ENCODE measurements around the gene TRIO. TPM values are rescaled to one million over a fixed set of nuclear protein-coding genes. Genes with fewer than 3 reads are reported as not detected.
A peak's percentile ranks its signal among the peaks of the same experiment; 100 is the strongest.

TRIO gene
- total RNA-seq, 1 donor from 2014 or later = 111 TPM

GRCh38 chr5:14208071-14209021 is 65.2 kb downstream of the TRIO start:
- DNase-seq (ENCODE audit: low spot score) = peak; percentile 49

- DNase-seq (ENCODE audit: low spot score) = no peak
These were observed 66.2 kb downstream of the TRIO start for GRCh38 chr5:14209222-14209822.

- DNase-seq (ENCODE audit: low spot score) = no peak
These were observed 66.7 kb downstream of the TRIO start for GRCh38 chr5:14209836-14210235.

- DNase-seq (ENCODE audit: low spot score) = no peak
These were observed 67.6 kb downstream of the TRIO start for GRCh38 chr5:14210729-14211128.

- DNase-seq (ENCODE audit: low spot score) = no peak
These were observed 69.0 kb downstream of the TRIO start for GRCh38 chr5:14211818-14212803.

GRCh38 chr5:14212838-14213237 is 69.7 kb downstream of the TRIO start:
- no peak for DNase-seq (ENCODE audit: low spot score)

- DNase-seq (ENCODE audit: low spot score) = no peak
These were observed 70.1 kb downstream of the TRIO start for GRCh38 chr5:14213253-14213652.

- DNase-seq (ENCODE audit: low spot score) = no peak
These were observed 70.9 kb downstream of the TRIO start for GRCh38 chr5:14213813-14214585.

- no peak for DNase-seq (ENCODE audit: low spot score)
These were observed 72.8 kb downstream of the TRIO start for GRCh38 chr5:14215901-14216300.

GRCh38 chr5:14216372-14216771 is 73.2 kb downstream of the TRIO start:
- no peak for DNase-seq (ENCODE audit: low spot score)

- peak; percentile 39 for DNase-seq (ENCODE audit: low spot score)
These were observed 73.8 kb downstream of the TRIO start for GRCh38 chr5:14216902-14217301.

GRCh38 chr5:14217587-14217986 is 74.4 kb downstream of the TRIO start:
- no peak for DNase-seq (ENCODE audit: low spot score)

- no peak for DNase-seq (ENCODE audit: low spot score)
These were observed 74.9 kb downstream of the TRIO start for GRCh38 chr5:14218011-14218410.

- no peak for DNase-seq (ENCODE audit: low spot score)
These were observed 75.3 kb downstream of the TRIO start for GRCh38 chr5:14218480-14218879.

- DNase-seq (ENCODE audit: low spot score) = no peak
These were observed 75.9 kb downstream of the TRIO start for GRCh38 chr5:14218897-14219573.

GRCh38 chr5:14219800-14220512 is 76.8 kb downstream of the TRIO start:
- no peak for DNase-seq (ENCODE audit: low spot score)

GRCh38 chr5:14220642-14221041 is 77.5 kb downstream of the TRIO start:
- DNase-seq (ENCODE audit: low spot score) = no peak

GRCh38 chr5:14221732-14222131 is 78.6 kb downstream of the TRIO start:
- DNase-seq (ENCODE audit: low spot score) = no peak

GRCh38 chr5:14222206-14222605 is 79.1 kb downstream of the TRIO start:
- no peak for DNase-seq (ENCODE audit: low spot score)

- no peak for DNase-seq (ENCODE audit: low spot score)
These were observed 80.2 kb downstream of the TRIO start for GRCh38 chr5:14223372-14223771.
